SIG-M5 (cell line): ENCODE measurements around the gene LRR1.
A peak's percentile ranks its signal among the peaks of the same experiment; 100 is the strongest.
"Not testable (repeated sequence)": the region's sequence is repeated elsewhere in the genome, so short reads cannot be mapped to it uniquely, and the experiment has no call there.

Source experiments
- DNase-seq: peaks from one replicate; lab custom pipeline; 2025; lab: John Stamatoyannopoulos, UW

LRR1 gene

DNA sequence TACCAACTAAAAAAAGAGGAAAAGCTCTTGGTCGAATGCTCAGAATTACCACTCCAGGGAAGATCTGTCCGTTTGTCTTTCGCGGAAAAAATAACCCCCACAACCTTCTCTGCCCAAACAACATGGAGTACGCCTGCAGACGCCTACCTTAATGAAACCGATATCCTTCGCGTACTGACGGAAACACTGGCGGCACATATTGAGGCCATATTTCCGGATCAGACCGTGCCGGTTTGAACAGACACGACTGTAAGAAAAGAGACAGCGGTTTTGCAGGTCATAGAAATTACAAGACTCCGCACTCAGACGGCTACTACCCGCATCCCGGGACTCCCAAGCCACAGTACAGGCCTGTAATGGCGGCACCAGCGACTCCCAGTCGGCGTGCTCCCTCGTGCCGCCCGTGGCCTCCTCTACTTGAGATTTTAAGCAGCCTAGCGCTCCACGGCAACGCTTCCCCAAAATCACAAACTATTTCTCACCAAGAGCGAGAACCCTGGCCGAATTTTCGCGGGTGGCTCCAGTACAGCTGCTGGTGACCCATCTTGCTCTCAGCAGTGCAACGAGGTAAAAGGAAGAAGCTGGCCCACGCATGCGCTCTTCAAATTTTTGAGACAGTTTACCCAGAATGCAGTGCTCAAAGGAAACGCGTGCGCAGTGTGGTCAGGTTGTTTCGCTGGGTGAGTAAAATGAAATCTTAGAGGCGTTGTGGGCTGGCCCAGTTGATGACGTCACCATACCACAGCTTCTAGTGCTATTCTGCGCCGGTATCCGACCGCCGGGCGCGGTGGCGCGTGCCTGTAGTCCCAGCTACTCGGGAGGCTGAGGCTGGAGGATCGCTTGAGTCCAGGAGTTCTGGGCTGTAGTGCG lies 12.7 kb upstream of the LRR1 start, which contains the start of gene RPS29:
TSS of gene RPS29 (minus strand) at position 578 of the 870 bp plus-strand sequence. CDS start at position 544, 34 bp downstream.
- peak; percentile 89 for DNase-seq

DNA sequence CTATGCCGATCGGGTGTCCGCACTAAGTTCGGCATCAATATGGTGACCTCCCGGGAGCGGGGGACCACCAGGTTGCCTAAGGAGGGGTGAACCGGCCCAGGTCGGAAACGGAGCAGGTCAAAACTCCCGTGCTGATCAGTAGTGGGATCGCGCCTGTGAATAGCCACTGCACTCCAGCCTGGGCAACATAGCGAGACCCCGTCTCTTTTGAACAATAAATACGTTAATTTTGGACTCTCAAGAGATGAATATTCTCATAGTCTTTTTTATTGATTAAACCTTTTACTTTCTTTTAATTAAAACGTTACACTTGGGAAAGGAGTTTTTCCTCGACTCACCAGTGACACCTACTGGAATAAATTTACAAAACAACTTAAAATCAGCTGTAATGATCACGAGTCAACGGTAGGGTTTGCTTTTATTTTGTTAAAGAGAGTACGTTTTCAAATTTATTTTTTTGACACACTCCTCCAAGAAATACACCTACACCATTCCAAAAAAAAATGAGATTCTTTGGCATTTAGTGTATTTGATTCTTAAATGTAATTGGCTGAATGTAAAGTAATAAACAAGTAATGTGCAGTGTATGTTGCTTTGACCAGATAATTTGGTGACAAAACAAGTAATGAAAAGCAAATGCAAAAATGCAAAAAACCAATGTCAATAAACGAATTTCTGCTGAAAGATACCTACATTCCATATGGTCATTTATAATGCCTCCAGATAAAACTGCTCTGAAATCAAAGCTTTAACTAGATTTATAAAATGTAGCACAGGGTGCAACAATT lies 11.9 kb upstream of the LRR1 start:
- no peak for DNase-seq

DNA sequence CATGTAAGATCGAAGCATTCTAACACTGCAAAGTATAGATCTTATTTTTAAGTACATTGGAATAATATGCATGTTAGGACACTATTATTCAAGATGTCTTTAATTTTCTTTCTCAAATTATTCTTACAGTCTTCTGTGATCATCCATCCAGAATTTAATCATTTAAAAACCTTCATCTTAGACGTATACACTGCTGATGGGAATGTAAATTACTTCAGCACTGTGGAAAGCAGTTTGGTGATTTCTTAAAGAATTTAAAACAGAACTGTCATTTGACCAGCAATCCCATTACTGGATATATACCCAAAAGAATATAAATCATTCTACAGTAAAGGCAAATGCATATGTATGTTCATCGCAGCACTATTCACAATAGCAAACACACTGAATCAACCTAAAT lies 9.4 kb upstream of the LRR1 start:
- DNase-seq = no peak

DNA sequence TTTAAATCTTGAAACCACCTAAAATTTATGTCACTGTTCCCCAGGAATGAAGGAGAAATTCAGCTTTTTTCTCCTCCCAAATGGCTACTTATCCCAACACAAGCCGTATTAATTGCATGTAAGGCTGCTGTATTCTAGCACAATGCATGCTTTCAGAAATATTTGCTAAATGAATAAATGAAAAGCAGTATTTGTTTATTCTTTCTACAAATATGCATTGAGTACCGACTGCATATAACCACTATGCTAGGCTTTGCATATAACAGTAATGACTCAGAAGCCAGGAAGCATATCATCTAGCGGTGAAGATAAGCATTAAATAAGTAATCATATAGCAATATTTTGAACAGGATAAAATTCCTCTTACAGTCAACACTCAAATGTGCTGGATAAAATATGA lies 5.7 kb upstream of the LRR1 start:
- DNase-seq = no peak

DNA sequence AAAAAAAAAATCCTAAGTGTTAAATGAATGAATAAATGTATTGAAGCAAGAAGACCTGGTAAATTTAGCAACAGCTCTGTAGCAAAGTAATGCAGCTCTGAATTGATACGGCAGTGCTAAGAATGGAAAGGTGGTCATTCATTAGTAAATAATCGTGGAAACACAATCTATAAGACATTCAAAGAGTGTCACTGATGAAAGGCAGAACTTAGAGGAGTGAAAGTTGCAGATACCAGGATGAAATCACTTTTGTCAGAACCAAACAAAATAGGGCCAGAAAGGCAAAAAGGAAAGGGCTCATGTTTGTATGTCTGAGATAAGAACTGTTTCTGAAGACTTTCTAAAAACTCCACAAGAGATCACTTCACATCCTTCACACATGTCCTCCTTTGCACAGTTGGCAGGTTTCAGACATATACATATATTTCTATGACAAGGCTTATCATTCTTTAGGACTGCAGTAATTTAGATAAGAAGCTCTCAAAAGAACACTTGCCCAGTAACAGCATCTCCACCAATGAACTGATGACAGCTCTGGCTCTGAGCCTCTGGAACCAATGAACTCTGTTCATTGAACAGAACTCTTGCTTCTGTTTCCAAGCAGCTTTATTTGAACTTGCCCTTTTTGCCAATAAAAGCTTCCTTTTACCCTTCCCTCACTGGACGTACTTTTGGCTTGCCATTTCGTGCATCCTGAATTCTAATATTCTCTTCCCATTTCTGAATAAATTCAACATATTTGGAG lies 4.2 kb upstream of the LRR1 start:
- no peak for DNase-seq

DNA sequence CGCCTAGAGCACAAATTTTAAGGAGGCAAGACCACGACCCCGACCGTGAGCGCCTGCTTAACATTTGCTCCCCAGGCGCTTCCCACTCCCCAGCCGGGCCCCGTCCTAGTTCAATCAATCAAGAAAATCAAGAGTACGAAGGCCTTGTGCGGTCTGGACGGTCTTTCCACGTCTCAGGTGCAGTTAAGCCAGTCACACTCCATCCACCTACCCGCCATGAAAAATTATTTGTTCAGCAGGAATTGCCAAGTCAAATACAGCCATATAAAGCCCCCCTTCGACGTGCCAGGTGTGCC lies 603 bp upstream of the LRR1 start:
- no peak for DNase-seq

DNA sequence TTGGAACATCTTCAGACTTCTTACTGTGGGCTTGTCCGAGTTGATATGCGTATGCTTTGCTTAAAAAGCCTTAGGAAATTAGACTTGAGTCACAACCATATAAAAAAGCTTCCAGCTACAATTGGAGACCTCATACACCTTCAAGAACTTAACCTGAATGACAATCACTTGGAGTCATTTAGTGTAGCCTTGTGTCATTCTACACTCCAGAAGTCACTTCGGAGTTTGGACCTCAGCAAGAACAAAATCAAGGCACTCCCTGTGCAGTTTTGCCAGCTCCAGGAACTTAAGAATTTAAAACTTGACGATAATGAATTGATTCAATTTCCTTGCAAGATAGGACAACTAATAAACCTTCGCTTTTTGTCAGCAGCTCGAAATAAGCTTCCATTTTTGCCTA lies 8.8 kb downstream of the LRR1 start:
- no peak for DNase-seq

DNA sequence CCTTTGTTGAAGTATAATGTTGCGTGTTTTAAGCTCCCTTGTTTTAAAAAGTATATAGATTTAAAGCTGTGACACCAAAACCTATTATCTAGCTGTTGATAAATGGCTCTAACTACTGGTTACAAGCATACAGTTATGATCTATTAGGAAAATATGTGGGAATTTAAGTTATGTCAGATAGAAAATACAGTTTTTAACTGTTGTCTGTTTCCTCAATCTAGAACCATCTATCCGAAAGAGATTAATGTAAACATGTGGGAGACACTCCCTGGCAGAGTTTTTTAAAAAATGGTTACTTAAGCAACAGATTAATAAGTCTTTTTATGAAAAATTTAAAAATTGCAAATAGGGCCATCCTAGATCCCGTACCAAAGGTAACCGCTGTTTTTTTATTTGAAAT lies 13.5 kb downstream of the LRR1 start:
- DNase-seq = no peak

DNA sequence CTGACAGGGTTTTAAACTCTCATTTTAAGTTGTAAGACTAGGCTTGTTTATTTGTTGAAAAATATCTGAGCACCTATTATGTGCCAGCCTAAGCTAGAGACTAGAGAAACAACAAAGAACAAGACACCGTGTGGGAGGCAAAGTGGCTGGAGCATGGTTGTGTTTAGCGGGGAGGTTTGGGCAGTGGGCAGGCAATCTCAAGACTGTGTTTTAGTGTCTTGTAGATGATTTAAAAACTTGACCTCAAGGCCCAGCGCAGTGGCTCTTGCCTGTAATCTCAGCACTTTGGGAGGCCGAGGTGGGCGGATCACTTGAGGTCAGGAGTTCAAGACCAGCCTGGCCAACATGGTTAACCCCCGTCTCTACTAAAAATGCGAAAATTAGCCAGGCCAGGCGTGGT lies 13.9 kb downstream of the LRR1 start:
- no peak for DNase-seq

DNA sequence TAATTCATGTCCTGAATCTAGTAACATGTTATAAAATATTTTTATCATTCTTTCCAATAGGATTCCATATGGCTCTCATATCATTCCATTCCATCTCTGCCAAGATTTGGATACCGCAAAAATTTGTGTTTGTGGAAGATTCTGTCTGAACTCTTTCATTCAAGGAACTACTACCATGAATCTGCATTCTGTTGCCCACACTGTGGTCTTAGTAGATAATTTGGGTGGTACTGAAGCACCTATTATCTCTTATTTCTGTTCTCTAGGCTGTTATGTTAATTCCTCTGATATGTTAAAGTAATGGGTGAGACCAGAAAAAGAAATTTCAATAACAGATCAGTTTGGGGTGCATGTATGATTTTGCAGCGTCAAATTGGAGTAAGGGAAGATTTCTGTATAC lies 15.5 kb downstream of the LRR1 start:
- DNase-seq = no peak

DNA sequence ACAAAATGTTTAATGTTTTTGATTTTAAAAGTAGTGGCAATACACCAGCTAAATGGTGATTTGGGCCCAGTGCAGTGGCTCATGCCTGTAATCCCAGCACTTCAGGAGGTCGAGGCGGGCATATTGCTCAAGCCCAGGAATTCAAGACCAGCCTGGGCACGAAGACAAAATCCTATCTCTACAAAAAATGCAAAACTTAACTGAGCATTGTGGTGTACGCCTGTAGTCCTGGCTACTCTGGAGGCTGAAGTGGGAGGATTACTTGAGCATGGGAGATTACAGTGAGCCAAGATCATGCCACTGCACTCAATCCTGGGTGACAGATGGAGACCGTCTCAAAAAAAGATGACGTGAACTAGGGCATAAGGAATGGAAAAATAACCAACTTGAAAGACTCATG lies 17.0 kb downstream of the LRR1 start:
- DNase-seq = no peak

DNA sequence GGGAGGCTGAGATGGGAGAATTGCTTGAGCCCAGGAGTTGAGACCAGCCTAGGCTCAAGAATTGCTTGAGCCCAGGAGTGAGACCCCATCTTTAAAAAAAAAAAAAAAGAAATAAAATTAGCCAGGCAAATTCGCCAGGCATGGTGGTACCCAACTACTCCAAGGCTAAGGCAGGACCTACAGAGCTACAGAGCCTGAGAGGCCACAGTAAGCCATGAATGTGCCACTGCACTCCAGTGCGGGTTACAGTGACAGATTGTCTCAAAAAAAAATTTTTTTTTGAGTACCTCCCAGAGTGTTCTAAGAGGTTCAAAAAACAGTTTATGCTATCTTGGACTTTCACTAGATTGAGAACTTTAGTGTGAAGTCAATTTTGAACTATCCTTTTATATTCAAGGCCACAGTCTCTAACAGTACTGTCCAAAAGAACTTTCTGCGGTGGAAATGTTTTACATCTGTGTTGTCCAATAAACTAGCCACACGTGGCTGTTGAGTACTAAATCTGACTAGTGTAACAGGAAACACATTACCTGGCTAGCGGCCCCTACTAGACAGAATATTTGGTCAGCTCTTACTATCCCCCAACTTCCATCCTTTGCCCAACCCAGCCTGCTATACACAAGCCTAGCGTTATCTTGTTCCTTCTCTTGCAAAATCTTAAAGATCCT lies 19.2 kb downstream of the LRR1 start:
- no peak for DNase-seq

DNA sequence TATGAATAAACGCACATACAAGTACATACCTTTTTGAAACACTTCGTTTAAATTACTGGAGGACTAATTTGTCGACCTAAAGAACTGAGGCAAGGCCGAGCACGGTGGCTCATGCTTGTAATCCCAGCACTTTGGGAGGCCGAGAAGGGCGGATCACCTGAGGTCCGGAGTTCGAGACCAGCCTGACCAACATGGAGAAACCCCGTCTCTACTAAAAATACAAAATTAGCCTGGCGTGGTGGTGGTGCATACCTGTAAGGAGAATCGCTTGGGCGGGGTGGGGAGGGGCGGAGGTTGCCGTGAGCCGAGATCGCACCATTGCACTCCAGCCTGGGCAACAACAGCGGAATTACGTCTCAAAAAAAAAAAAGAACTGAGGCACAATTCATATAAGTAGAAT lies 20.5 kb downstream of the LRR1 start:
- DNase-seq = not testable (repeated sequence)

DNA sequence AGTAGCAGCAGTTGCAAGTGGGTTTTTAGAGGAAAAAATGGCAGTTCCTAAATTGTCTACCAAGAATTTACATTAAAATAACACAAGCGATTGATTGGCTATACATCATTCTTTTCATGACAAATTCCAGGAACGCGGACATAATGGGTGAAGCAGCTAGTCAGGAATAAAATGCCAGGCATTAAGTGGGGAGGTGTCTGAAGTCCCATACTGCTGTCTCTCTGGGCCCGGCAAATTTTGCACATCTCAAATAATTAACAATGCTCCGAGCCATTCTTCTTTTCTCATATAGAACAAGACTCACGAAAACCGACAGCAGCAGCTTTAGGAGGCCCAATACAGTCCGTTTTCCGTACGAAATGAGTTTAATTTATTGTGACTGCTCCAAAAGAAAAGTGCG lies 21.0 kb downstream of the LRR1 start:
- DNase-seq = no peak

DNA sequence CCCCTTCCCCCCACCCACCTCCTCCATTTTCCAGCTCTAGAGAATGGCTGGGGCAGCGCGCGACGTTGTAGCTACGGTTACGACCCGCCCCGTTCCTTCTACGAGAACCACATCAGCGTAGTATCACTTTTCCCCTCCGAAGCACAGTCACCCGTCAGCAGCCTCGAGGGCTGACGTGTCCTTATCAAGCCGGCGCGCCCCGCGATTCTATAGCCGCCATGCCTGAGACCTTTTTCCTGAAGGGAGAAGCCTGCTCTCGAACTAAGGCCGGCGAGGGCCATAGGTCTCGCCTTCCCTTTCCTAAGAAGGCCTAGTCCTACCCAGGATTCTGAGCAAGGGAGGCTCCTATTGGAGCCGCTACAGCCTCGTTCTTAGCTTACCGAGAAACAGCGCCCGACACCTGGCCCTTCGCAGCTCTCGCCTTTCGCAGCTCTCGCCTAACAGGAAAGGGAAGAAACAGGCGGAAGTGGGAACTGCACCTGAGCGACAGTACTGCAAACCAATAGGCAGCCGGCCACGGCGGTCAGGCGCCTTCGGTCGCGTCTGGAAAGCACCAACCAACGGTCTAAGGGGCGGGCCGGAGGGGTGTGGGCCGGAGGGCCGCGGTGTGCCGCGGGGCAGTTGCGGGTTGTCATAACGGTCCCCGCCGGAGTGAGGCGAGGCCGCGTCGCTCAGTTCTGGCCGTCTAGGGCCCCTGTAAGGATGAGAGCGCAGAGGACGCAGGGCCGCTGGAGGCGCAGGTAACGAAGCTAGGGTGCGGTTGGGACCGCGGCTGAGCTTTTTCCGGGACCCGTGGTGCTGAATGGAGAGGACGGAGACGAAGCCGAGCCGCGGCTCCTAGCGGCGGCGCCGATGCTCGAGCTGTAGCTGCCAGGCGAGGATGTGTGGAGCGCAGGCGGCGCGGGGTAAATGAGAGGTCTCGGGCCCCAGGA lies 21.7 kb downstream of the LRR1 start, which contains the start of the genes MGAT2 and RPL36AL:
TSS of gene MGAT2 (plus strand) at position 618 of the 932 bp plus-strand sequence. CDS start 470 bp downstream, outside the sequence.
TSS of gene RPL36AL (minus strand) at position 445 of the 932 bp plus-strand sequence. CDS start 1,522 bp downstream, outside the sequence.
- DNase-seq = peak; percentile 76

DNA sequence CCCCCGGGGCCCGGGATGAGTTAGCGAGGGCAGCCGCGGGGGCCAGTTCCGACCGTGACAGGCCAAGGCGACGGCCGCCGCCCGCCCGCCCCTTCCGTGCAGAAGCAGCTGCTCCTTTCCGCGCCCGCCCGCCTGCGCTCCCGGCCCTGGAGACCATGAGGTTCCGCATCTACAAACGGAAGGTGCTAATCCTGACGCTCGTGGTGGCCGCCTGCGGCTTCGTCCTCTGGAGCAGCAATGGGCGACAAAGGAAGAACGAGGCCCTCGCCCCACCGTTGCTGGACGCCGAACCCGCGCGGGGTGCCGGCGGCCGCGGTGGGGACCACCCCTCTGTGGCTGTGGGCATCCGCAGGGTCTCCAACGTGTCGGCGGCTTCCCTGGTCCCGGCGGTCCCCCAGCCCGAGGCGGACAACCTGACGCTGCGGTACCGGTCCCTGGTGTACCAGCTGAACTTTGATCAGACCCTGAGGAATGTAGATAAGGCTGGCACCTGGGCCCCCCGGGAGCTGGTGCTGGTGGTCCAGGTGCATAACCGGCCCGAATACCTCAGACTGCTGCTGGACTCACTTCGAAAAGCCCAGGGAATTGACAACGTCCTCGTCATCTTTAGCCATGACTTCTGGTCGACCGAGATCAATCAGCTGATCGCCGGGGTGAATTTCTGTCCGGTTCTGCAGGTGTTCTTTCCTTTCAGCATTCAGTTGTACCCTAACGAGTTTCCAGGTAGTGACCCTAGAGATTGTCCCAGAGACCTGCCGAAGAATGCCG lies 22.6 kb downstream of the LRR1 start:
- DNase-seq = no peak

DNA sequence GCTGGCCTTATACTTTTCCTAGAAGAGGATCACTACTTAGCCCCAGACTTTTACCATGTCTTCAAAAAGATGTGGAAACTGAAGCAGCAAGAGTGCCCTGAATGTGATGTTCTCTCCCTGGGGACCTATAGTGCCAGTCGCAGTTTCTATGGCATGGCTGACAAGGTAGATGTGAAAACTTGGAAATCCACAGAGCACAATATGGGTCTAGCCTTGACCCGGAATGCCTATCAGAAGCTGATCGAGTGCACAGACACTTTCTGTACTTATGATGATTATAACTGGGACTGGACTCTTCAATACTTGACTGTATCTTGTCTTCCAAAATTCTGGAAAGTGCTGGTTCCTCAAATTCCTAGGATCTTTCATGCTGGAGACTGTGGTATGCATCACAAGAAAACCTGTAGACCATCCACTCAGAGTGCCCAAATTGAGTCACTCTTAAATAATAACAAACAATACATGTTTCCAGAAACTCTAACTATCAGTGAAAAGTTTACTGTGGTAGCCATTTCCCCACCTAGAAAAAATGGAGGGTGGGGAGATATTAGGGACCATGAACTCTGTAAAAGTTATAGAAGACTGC lies 23.4 kb downstream of the LRR1 start:
- DNase-seq = no peak

DNA sequence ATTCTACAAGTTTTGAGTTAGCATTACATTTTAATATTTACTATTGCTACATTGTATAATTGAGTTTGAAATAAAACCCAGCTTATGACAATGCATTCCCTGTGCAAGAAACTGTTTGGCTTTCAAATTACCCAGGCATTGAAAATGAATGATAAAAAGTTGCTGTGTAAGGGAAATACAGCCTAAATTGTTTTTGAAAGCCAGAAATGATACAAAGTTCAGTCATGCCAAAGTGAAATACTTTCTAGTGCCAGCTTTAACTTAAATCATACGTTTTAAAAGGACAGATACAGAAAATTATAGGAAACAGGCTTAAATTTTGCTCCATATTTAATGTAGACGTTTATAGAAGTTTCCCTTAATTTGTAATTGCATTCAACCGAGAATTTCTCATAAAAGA lies 24.6 kb downstream of the LRR1 start:
- DNase-seq = no peak
